Epithelial cell of esophagus (primary cell): ENCODE results near the gene CPNE4.
"Not testable (repeated sequence)": the region's sequence is repeated elsewhere in the genome, so short reads cannot be mapped to it uniquely, and the experiment has no call there.

Experiments
- DNase-seq: peaks from one replicate; pipeline ENCODE4 v3.0.0; 2010; ENCODE audit warnings: low read depth
- H3K4me3 ChIP-seq: 2 replicates; pipeline ENCODE4 v1.5.1; 2011; ENCODE audit warnings: mild to moderate bottlenecking, low read length, control low read depth
- CTCF ChIP-seq: IDR thresholded peaks from 2 replicates; pipeline ENCODE4 v1.5.1; 2011; ENCODE audit warnings: low read depth, mild to moderate bottlenecking, low read length, control low read depth, inconsistent platforms; ENCODE audit not compliant: insufficient read depth; ENCODE audit errors: missing control alignments

Gene CPNE4

GRCh38 chr3:131896285-131896684, 138.5 kb downstream of the CPNE4 start:
- no peak for TF ChIP-seq CTCF
- H3K4me3 ChIP-seq, result no peak overlapping the region
- DNase-seq, result no peak

- H3K4me3 ChIP-seq, result no peak overlapping the region
- no peak for DNase-seq
- no peak for TF ChIP-seq CTCF
Observed at GRCh38 chr3:131895766-131896165, 139.0 kb downstream of the CPNE4 start.

GRCh38 chr3:131892331-131892730, 142.5 kb downstream of the CPNE4 start:
- H3K4me3 ChIP-seq, result no peak overlapping the region
- no peak for DNase-seq
- no peak for TF ChIP-seq CTCF

- not testable (repeated sequence) for DNase-seq, H3K4me3 ChIP-seq
Observed at GRCh38 chr3:131885871-131886270, 148.9 kb downstream of the CPNE4 start.

- DNase-seq, result no peak
- H3K4me3 ChIP-seq, result no peak overlapping the region
- no peak for TF ChIP-seq CTCF
Observed at GRCh38 chr3:131883711-131884407, 151.0 kb downstream of the CPNE4 start.

- peak; percentile 14 for DNase-seq
- H3K4me3 ChIP-seq, result no peak overlapping the region
- TF ChIP-seq CTCF, result no peak
Observed at GRCh38 chr3:131883086-131883485, 151.7 kb downstream of the CPNE4 start.

GRCh38 chr3:131881777-131882176, 153.0 kb downstream of the CPNE4 start:
- no peak for TF ChIP-seq CTCF
- no peak overlapping the region for H3K4me3 ChIP-seq
- no peak for DNase-seq
